Fibroblast of villous mesenchyme (primary cell): ENCODE data around the gene GMDS. TPM values are rescaled to one million over a fixed set of nuclear protein-coding genes. Genes with fewer than 3 reads are reported as not detected.

ENCODE experiments used
- DNase-seq: peaks from one replicate; pipeline ENCODE4 v3.0.0-alpha.2; 2010; ENCODE audit warnings: low read depth
- H3K4me3 ChIP-seq: 2 replicates; pipeline ENCODE4 v1.5.1; 2011; ENCODE audit warnings: low read depth, mild to moderate bottlenecking, low read length
- total RNA-seq: library from RNA; depleted of rRNA; stranded (reverse); fragments of >200 nt; gene quantifications from 2 replicates; pipeline ENCODE4 v1.2.3, GENCODE V29; 2012
- TF ChIP-seq, protein P1 (sequence below): IDR thresholded peaks from 2 replicates; pipeline ENCODE4 v1.5.1; 2012; ENCODE audit warnings: low read depth, mild to moderate bottlenecking, low read length; ENCODE audit not compliant: insufficient read depth

Gene GMDS
- total RNA-seq, 1 donor, result 6.5 TPM

DNA sequence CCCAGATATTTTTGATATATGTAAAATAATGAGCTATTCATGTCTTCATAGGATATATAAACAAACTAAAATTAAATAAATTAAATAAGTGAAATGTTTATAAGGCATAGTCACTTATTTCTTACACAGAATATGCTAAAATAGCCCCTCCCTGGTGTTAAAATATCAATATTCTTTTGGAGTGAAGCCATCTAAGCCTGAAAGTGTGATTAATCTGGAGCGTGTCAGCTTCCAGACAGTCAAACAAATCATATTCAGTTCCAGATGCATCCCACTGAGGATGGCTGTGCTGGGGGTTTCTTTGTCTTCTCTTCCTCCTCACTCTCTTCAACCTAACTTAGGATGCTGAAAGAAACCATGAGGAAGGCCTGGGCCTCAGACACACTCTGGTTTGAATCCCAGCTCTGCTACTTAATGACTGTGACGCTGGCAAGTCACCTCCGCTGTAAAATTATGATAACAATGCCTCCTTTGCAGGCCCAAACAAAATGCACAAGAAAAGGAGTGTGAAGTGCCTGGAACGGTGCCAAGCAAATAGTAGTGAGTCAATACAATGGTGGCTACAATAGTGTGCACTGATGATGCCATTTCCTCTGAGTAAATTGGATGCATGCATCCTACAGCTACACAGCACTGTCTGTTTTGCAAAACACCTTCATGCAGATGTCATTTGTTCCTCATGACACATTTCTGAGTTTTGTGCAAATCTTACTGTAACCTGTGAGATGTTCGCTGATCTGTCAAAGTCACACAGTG is 474.3 kb downstream of the GMDS start:
- H3K4me3 ChIP-seq, result no peak overlapping the region
- TF ChIP-seq, protein P1, sequence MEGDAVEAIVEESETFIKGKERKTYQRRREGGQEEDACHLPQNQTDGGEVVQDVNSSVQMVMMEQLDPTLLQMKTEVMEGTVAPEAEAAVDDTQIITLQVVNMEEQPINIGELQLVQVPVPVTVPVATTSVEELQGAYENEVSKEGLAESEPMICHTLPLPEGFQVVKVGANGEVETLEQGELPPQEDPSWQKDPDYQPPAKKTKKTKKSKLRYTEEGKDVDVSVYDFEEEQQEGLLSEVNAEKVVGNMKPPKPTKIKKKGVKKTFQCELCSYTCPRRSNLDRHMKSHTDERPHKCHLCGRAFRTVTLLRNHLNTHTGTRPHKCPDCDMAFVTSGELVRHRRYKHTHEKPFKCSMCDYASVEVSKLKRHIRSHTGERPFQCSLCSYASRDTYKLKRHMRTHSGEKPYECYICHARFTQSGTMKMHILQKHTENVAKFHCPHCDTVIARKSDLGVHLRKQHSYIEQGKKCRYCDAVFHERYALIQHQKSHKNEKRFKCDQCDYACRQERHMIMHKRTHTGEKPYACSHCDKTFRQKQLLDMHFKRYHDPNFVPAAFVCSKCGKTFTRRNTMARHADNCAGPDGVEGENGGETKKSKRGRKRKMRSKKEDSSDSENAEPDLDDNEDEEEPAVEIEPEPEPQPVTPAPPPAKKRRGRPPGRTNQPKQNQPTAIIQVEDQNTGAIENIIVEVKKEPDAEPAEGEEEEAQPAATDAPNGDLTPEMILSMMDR, result no peak
- DNase-seq, result no peak

DNA sequence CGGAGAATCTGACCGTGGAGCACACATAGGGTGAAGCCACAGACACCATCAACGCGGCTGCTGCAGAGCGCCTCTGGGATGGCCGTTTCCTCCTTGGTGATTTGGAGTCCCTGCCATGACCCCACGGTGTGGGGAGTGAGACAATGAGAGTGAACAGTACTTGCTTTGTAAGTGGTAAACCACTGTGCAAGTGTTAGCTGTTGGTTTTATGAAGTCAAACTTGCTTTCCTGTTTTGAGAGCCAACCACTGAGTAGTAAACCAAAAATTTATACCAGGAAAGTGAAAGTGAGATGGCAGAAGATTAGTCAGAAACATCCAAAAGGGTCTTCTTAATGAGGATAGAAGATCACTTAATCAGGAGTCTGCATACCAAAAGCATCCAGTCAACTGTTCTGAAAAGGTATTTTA is 475.0 kb downstream of the GMDS start:
- no peak overlapping the region for H3K4me3 ChIP-seq
- DNase-seq, result no peak
- TF ChIP-seq, protein P1, result no peak

DNA sequence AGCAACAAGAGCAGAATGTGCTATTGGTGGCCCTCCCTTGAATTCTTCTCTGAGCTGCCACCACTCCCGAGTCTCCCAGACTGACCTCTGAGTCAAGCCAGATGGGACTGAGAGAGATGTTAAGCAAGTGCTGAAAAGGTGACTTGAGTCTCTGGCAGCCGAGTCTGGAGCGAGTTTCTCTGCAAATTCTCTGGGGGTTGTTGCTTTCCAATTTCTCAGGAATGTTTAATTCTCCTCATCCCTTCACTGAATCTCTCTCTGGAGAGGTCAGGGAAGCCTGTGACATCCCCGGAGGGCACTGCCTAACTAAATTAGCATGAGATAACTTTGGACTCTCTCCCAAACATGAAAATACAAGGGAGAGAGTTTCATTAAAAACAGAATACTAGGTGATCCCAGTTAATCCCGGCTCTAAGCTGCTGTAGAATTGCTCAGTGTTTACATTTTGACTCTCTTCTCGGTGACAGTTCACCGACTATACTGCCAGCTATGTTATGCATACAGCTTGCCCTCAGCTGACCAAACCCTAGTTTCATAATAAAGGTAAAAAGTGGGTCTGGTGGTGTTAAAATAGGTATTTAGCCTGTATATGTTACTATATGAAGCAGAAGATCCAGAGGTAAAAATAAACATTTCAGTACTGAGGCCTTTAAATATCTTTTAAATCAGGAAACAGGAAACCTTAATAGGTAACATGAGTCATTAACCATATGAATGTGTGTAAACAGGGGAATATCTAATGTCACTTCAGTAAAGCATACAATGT is 477.7 kb downstream of the GMDS start:
- H3K4me3 ChIP-seq, result no peak overlapping the region
- TF ChIP-seq, protein P1, result no peak
- DNase-seq, result peak; percentile 40

DNA sequence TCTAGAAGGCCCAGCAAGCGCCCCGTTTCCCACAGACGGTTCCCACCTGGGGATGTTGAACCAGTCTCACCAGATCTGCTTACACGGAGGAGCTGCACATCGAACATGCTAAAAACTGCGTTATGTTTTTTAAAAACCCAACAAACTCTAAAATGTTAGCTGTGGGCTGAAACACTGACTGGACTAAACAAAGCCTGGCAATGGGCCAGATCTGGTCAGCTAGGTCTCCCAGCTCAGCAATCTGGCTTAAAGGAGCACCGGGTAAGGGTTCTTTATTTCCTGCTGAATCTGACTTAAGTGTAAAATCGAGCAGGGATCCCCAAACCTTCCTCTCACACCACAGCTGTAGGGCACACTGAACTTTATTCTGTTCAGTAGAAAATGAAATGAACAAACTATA is 478.8 kb downstream of the GMDS start:
- no peak overlapping the region for H3K4me3 ChIP-seq
- TF ChIP-seq, protein P1, result no peak
- DNase-seq, result no peak

DNA sequence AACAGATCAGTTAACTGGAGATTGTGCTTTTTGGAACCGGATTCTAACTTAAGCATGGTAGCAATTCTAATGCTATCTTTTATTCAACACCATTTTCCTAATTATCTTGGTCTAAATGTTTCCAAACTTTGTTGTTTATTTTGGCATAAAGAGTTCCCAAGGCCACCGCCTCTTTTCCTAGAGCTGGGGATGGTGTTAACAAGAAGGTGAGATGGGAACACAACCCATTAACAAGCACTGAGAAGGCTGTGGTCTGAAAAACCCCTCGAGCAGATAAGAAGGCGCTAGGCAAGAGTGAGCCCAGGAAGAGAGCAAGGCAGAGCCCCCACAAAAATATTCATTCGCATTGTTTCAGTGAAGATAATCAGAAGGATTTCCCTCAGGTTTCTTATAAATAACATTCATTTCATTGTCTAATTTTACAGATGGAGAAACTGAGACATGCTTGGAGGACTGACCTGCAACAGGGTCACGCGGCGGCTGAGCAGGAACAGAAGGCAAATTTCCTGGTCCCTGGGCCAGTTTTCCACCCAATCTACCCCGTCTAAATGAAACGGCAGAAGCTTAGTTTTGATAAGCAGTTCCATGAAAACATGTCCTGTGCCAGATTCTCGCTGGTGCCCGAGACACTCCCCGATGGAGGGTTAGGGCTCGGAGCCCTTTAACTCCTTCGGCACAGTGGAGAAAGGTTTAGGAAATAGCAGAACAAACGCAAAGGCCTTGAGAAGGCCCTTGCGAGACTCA is 480.1 kb downstream of the GMDS start:
- TF ChIP-seq, protein P1, result no peak
- no peak for DNase-seq
- H3K4me3 ChIP-seq, result no peak overlapping the region

DNA sequence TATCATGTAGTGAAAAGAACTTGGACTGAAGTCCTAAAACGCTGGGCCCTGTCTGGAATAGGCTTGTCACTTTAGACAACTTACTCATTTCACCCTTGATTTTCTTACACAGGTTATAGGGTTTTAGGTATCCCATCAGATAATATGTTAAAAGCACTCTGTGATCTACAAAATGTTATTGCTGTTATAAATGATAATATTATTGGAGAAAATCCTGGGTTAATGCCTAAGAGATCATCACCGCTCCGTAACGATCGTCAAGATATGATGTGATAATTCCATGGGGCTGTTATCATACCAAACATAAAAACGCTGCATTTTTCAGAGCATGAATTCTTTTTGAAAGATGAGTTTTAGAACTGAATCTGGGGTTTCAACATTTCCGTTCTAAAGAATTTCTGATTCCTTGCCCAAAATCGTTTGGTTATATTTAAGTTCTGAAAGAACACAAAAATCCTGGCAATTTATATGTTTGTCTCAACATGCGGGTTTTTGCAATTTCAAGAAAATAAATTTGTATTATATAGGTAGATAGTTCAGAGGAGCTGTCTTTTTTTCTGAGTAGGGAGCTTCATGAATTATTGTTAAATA is 480.9 kb downstream of the GMDS start:
- TF ChIP-seq, protein P1, result no peak
- DNase-seq, result no peak
- H3K4me3 ChIP-seq, result no peak overlapping the region
